Measurements from ENCODE around the gene SPG7. TPM values are rescaled to one million over a fixed set of nuclear protein-coding genes. Genes with fewer than 3 reads are reported as not detected.

The SPG7 gene
- total RNA-seq, 1 experiment from 2014 or later: 131 TPM

DNA sequence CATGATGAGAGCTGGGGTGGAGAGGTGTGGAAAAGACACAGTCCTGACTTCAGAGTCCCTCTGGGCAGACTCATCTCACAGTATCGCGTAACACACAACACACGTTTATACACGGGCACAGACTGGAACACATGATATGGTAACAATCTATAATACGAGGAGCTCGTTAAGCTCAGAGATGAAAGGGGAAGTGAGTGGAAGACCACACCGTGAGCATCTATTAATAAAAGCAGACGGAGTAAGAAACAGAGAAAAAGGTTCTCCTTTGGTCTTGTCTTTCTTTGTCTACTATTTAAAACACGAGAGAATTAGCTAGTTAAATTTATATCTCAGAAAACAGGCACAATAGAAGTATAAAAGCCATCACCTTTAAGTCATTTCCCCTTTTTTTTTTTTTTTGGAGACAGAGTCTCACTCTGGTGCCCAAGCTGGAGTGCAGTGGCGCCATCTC is 31.4 kb upstream of the SPG7 start:
- Histone ChIP-seq H3K4me3 (no peak overlapping the region), H3K27me3 (replicated peaks) (no peaks in the 10 kb centered on the region), H3K36me3 (peaks cover 14% of the 10 kb centered on the region; the same call in 1 of the 2 replicates), H3K9me3 (replicated peaks) (no peaks in the 10 kb centered on the region), H3K27ac (no peak overlapping the region), H3K4me1 (replicated peaks) (peaks cover 30% of the 10 kb centered on the region)
- DNase-seq (ENCODE audit: low read depth in 1 of 2, low spot score in 2 of 2): no peak

DNA sequence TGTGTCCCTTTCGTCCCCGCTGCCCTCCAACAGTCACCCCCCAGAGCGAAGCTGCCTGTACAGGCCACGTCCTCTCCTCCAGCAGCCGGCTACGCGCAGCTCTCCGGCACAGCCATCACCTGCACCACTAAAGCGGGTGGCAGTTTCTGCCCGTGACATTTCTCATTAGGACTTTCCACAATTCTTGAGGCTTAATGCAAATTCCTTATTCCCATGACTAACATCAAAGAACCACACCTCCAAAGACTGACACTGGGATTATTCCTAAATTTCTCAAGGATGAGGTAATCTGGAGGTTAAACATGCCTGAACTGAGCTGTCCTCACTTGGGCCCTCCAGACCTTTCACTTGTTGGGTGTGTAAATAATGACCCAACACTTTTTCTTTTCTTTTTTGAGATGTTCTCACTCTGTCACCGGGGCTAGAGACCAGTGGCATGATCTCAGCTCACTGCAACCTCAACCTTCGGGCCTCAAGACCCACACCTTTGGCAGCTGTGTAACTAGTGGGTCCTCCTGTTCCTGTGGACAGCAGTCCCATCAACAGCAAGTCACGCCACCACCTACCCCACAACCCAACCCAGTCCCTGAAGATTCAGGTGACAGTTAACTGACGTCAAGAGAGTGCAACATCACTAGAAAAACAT is 29.5 kb upstream of the SPG7 start:
- Histone ChIP-seq H3K4me3 (no peak overlapping the region), H3K36me3 (peaks cover 26% of the 10 kb centered on the region), H3K9me3 (replicated peaks) (no peaks in the 10 kb centered on the region), H3K4me1 (replicated peaks) (peaks cover 40% of the 10 kb centered on the region), H3K27me3 (replicated peaks) (no peaks in the 10 kb centered on the region), H3K27ac (peak overlapping the region; percentile 62)
- peak; percentile 52 to 66 for DNase-seq (ENCODE audit: low read depth in 1 of 2, low spot score in 2 of 2)

DNA sequence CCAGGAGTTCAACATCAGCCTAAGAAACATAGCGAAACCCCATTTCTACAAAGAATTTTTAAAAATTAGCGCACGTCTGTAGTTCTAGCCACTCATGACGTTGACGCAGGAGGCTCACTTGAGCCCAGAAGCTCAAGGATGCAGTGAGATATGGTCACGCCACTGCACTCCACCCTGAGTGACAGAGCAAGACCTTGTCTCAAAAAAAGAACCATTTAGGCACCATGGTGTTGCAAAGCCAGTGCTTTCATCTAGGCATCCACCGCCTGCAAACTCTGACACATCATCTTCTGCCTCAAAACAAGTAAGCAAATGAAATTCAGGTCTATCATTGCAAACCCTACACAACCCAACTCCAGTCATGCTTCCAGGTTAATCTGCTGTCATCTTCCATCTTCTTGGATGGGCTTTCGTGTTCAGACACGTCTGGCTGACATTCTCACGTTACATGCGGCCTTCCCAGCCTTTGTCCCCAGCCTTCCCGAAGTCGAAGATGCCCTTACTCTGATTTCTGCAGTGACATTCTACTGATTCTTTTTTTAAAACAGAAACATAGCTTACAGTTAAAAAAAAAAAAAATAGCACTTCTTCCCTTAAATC is 26.7 kb upstream of the SPG7 start:
- Histone ChIP-seq H3K27me3 (replicated peaks) (no peaks in the 10 kb centered on the region), H3K4me3 (no peak overlapping the region), H3K4me1 (replicated peaks) (peaks cover 35% of the 10 kb centered on the region), H3K9me3 (replicated peaks) (no peaks in the 10 kb centered on the region), H3K36me3 (peaks cover 24% of the 10 kb centered on the region), H3K27ac (no peak overlapping the region)
- no peak for DNase-seq (ENCODE audit: low read depth in 1 of 2, low spot score in 2 of 2)

DNA sequence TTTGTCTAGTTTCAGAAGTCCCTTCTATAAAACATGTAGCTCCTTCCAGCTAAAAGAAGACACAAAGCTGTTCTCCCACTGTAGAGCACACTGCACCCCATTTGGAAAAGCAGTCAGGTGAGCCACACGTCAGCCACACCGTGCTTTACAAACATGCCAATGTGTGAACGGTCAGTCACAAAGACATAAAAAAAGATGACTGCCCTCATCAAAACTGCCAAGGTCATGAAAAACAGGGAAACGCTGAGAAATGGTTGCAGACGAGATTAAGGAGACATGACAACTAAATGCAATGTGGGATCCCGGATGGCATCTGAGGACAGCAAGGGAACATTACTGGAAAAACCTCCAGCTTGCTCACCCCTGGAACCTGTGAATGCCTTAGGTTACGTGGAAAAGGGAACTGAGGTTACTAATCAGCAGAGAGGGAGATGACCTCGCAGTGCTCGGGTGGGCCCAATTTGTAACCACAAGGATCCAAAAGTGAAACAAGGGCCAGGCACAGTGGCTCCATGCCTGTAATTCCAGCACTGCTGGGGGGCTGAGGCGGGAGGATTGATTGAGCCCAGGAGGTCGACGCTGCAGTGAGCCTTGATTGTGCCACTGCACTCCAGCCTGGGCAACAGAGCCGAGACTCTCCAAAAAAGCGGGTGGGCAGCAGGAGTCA is 25.9 kb upstream of the SPG7 start:
- Histone ChIP-seq H3K27ac (no peak overlapping the region), H3K4me3 (no peak overlapping the region), H3K36me3 (peaks cover 27% of the 10 kb centered on the region), H3K9me3 (replicated peaks) (no peaks in the 10 kb centered on the region), H3K27me3 (replicated peaks) (no peaks in the 10 kb centered on the region), H3K4me1 (replicated peaks) (peaks cover 35% of the 10 kb centered on the region)
- no peak for DNase-seq (ENCODE audit: low read depth in 1 of 2, low spot score in 2 of 2)

DNA sequence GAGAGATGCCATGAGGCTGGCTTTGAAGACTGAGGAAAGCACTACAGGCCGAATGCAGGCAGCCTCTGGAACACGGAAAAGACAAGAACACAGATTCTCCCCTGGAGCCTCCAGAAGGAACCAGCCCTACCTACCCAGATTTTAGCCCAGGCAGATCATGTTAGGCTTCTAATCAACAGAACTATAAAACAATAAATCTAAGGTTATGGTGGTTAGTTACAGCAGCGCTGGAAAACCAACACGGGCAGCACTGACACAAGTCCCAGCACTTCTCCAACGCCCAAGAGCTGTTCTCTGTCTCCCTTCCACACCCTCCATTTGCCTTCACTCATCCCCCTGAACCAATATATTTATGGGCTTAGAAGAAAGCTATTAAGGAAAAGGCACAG is 25.4 kb upstream of the SPG7 start:
- Histone ChIP-seq H3K36me3 (peaks cover 30% of the 10 kb centered on the region), H3K27ac (no peak overlapping the region), H3K27me3 (replicated peaks) (no peaks in the 10 kb centered on the region), H3K4me1 (replicated peaks) (peaks cover 35% of the 10 kb centered on the region), H3K9me3 (replicated peaks) (no peaks in the 10 kb centered on the region), H3K4me3 (no peak overlapping the region)
- DNase-seq (ENCODE audit: low read depth in 1 of 2, low spot score in 2 of 2): no peak

DNA sequence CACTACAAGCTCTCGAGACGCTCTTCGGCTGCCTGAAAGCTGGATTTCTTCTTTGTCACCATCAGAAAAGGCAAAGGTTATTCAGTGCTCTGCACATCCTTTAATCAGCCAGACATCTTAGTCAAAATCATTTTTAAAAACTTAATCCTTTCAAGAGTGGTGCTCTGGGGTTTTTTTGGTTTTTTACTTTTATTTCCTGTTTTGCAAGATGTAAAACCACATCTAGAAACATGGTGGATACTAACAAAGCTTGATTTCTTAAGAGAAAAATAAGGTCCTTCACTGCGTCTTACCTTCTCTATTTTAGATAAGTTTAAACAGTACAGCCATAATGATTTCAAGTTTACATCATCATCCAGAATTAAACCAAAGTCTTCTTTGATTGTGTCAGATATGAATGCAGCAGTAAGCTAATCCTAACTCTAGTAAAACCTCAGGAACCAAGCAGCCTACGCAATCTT is 24.1 kb upstream of the SPG7 start:
- no peaks in the 10 kb centered on the region for H3K27me3 ChIP-seq (replicated peaks)
- H3K4me3 ChIP-seq: no peak overlapping the region
- H3K4me1 ChIP-seq (replicated peaks): peaks cover 37% of the 10 kb centered on the region
- peaks cover 32% of the 10 kb centered on the region for H3K36me3 ChIP-seq
- no peak overlapping the region for H3K27ac ChIP-seq
- no peak for DNase-seq (ENCODE audit: low read depth in 1 of 2, low spot score in 2 of 2)
- H3K9me3 ChIP-seq (replicated peaks): no peaks in the 10 kb centered on the region

DNA sequence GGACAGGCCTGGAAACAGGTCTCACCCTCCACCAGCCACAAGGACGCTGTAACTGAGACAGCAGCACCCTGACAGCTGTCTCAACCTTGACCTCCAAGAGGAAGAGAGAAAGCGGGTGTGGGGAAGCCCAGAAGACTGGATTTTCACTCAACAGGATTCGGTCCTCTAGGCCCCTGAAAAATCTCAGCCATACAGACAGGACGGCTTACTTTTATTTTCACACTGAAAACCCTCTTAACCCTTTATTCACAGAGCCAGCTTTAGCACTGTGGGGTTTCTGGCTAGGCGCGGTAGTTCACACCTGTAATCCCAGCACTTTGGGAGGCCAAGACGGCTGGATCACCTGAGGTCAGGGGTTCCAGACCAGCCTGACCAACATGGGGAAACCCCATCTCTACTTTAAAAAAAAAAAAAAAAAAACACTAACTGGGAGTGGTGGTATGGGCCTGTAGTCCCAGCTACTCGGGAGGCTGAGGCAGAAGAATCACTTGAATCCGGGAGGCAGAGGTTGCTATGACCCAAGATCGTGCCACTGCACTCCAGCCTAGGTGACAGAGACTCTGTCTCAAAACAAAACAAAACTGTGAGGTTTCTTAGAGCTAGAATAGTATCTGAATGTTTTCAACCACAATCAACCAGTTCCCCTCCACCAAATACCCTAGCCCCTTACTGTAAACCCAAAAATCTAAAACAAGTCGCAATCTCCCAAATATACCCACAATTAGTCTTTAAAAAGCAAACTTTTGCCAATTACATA is 23.1 kb upstream of the SPG7 start:
- no peaks in the 10 kb centered on the region for H3K9me3 ChIP-seq (replicated peaks)
- peaks cover 32% of the 10 kb centered on the region for H3K36me3 ChIP-seq
- DNase-seq (ENCODE audit: low read depth in 1 of 2, low spot score in 2 of 2): no peak
- no peaks in the 10 kb centered on the region for H3K27me3 ChIP-seq (replicated peaks)
- H3K4me1 ChIP-seq (replicated peaks): peaks cover 28% of the 10 kb centered on the region
- H3K27ac ChIP-seq: no peak overlapping the region
- H3K4me3 ChIP-seq: no peak overlapping the region

DNA sequence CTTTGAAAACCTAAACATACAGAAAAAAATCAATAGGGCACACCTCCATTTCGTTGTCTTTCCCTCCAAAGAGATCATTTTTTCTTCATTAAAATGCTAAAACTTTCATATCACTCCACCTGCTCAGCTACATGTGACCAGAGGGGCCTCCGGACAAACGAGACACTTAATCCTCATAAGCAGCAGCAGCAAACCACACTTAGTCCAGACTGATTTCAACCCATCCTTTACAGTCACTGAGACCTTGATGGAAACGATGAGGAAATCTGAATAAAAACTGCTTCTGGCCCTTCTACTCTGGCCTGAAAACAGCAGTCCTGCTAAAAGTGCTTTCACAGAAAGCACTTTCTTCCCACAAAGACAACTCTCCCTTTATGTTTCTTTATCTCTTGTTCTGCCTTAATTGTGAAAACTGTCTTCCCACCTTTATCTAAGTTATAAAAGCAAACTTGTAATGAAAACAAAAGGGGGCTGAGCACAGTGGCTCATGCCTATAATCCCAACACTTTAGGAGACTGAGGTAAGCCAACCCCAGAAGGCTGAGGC is 22.4 kb upstream of the SPG7 start:
- Histone ChIP-seq H3K4me3 (no peak overlapping the region), H3K36me3 (peaks cover 29% of the 10 kb centered on the region), H3K27ac (no peak overlapping the region), H3K4me1 (replicated peaks) (peaks cover 28% of the 10 kb centered on the region), H3K27me3 (replicated peaks) (no peaks in the 10 kb centered on the region), H3K9me3 (replicated peaks) (no peaks in the 10 kb centered on the region)
- DNase-seq (ENCODE audit: low read depth in 1 of 2, low spot score in 2 of 2): no peak

DNA sequence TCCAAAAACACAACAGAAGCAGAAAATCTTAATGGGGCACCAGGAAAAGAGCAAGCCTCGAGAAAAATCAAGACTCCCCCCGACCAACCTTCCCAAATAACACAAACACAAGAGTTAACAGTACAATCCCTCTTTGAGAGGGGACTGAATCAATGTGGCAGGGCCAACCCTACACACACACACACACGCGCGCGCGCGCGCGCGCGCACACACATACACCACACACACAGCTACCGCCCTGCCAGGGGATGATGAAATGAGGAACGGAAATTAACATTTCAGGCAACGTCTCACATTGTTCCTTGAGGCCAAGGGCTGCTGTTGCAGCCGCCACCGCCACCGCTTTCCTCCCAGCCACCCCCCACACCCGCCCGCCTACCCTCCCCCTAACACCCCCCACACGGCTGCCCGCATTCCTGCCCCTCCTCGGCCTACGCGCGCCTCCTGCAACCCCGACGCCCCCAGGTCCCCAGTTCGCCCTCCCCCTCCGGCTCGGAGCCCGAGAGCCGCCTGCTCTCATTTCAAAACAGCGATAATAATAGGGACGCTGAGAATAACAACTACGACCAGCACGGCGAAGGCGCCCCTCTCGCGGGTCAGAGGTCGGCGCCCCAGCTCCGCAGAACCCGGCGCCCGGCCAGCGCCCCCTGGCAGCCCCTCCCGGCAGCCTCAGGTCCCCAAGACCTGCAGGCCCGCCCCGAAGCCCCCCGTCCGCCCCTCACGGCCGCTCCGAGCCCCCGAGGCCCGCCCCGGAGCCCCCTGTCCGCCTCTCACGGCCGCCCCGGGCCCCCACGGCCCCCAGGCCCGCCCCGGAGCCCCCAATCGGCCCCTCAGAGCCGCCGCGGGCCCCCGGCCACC is 18.9 kb upstream of the SPG7 start:
- H3K4me1 ChIP-seq (replicated peaks): peaks cover 22% of the 10 kb centered on the region
- peak; percentile 76 to 90 for DNase-seq (ENCODE audit: low read depth in 1 of 2, low spot score in 2 of 2)
- H3K27ac ChIP-seq: peak overlapping the region; percentile 68
- peak overlapping the region; percentile 75 for H3K4me3 ChIP-seq
- peaks cover 15% of the 10 kb centered on the region for H3K36me3 ChIP-seq
- no peaks in the 10 kb centered on the region for H3K9me3 ChIP-seq (replicated peaks)
- H3K27me3 ChIP-seq (replicated peaks): no peaks in the 10 kb centered on the region

DNA sequence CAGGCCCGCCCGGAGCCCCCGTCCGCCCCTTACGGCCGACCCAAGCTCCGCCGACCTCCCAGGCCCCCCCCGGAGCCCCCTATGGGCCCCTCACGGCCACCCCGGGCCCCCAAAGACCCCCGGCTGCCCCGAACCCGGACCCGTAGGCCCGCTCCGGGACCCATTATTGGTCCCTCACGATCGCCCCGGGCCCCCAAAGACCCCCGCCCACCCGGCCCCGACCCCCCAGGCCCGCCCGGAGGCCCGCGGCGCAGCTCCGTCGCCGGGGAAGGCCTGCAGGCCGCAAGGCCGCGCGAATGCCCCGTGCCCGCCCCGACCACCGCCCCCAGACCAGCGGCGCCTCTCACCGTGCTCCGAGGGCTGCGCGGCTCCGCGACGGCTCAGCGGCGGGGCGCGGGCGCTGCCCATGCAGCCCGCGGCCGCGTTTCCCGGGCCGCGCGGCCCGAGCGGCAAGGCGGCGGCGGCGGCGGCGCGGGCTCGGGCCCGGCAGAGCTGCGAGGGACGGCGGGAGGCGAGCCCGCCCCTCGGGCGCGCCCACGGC is 18.2 kb upstream of the SPG7 start:
- Histone ChIP-seq H3K27me3 (replicated peaks) (no peaks in the 10 kb centered on the region), H3K36me3 (peaks cover 15% of the 10 kb centered on the region), H3K4me1 (replicated peaks) (peaks cover 22% of the 10 kb centered on the region), H3K4me3 (peak overlapping the region; percentile 75), H3K27ac (no peak overlapping the region), H3K9me3 (replicated peaks) (no peaks in the 10 kb centered on the region)
- no peak for DNase-seq (ENCODE audit: low read depth in 1 of 2, low spot score in 2 of 2)

DNA sequence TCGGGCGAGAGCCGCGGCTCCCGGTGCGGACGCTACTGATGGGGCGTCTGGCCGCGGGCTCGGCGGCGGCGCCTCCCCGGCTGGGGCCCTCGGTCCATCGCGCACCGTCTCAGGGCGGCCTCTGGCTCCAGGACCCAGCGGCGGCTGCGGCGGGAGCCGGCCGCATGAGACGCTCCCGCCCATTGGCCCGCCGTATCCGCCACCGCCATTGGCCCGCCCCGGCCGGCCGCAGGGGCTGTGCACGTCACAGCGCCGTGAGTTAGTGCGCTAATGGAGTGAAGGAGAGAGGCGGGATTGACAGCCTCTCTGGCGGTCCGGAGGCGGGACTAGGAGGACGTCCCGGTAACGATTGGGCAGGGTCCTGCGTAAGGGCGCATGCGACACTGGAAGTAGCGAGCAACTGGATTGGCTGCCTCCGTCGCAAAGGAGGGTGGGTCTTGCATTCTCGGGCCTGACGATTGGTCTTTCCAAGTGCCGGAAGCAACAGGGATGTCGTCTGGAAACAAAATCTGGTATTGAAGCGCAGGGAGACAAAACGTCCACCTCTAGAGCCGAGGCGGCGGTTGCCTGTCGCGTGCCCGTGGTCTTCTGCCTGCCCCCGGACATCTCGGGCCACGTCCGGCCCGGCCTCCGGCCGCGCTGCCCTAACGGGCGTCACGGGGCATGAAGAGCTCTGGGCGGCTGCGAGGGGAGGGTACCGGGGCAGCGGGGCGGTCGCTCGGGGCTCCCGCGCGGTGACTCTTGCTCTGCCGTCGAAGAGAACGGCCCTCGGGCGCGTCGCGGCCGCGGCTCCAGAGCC is 17.6 kb upstream of the SPG7 start, which contains the start of gene ANKRD11:
Gene ANKRD11 (minus strand): TSS at position 123 of the 799 bp plus-strand sequence. CDS start 173,542 bp downstream, outside the sequence.
- H3K4me1 ChIP-seq (replicated peaks): peaks cover 22% of the 10 kb centered on the region
- peak within 1 kb of the TSS; percentile 73 for H3K27ac ChIP-seq
- peak; percentile 99 to 100 for DNase-seq (ENCODE audit: low read depth in 1 of 2, low spot score in 2 of 2)
- no peaks in the 10 kb centered on the region for H3K27me3 ChIP-seq (replicated peaks)
- peak within 1 kb of the TSS; percentile 75 for H3K4me3 ChIP-seq
- H3K36me3 ChIP-seq: peaks cover 15% of the 10 kb centered on the region
- no peaks in the 10 kb centered on the region for H3K9me3 ChIP-seq (replicated peaks)
